Ovary (tissue), 9 donors: ENCODE data around the gene TOM1L2. TPM values are rescaled to one million over a fixed set of nuclear protein-coding genes. Genes with fewer than 3 reads are reported as not detected.

ENCODE experiments used
- DNase-seq, 5 donors: peaks; one replicate each; pipeline ENCODE4 v3.0.0-alpha.2; 2019 to 2020
- H3K27ac ChIP-seq, 2 donors: fragments of 200-600 bp; one replicate each; pipeline versions ENCODE4 v1.5.1 to v1.8.0; 2019 to 2022
- H3K27me3 ChIP-seq: fragments of 200-600 bp; one replicate; pipeline ENCODE4 v1.8.0; 2022
- H3K36me3 ChIP-seq: fragments of 200-600 bp; sonication (generic); one replicate; pipeline ENCODE4 v1.5.1; 2019
- H3K4me1 ChIP-seq: one replicate; pipeline ENCODE4 v1.8.1; 2013; ENCODE audit warnings: mild to moderate bottlenecking, moderate library complexity; ENCODE audit not compliant: insufficient read depth
- H3K4me3 ChIP-seq: fragments of 200-600 bp; sonication (generic); one replicate; pipeline ENCODE4 v1.5.1; 2017
- H3K9me3 ChIP-seq, 2 donors: fragments of 200-600 bp in 1 of 2; sonication (generic) in 1 of 2; one replicate each; pipeline versions ENCODE4 v1.5.1 to v1.8.1; 2013 to 2019; ENCODE audit warnings: mild to moderate bottlenecking in 1 of 2, moderate library complexity in 1 of 2
- EP300 ChIP-seq: sonication (generic); formaldehyde crosslinking; IDR thresholded peaks from one replicate; pipeline ENCODE4 v1.6.1; 2017; ENCODE audit warnings: antibody characterized with exemption
- POLR2A ChIP-seq: fragments of 450-650 bp; IDR thresholded peaks from one replicate; pipeline ENCODE4 v1.6.1; 2017; ENCODE audit warnings: antibody characterized with exemption, mild to moderate bottlenecking, moderate library complexity
- WGBS, 3 donors: extraction: QIAGEN DNeasy Blood & Tissue Kit in 1 of 3; methylation state at CpG; one replicate each; pipeline versions ENCODE4 v1.1.5 to v1.1.7; 2013 to 2017; 5-methylcytosine and 5-hydroxymethylcytosine counted together
- intact Hi-C, 4 donors: fragments of 100-400 bp; cut with DNase I; formaldehyde crosslinking; loops; one replicate each; pipeline versions ENCODE4 v1.11.0 to v1.15.1; 2022 to 2023
- microRNA counts: library from miRNA; unstranded; fragments of <30 nt; microRNA quantifications from one replicate; lab custom pipeline; 2016
- microRNA-seq, 3 donors: library from miRNA; unstranded; fragments of <30 nt; microRNA quantifications; one replicate each; pipeline versions ENCODE4 to v1.2.0, GENCODE V29; 2019 to 2020
- polyA plus RNA-seq, 2 donors: library from polyadenylated mRNA; stranded (reverse); fragments of 200-250 nt in 1 of 2; fragments of 350-450 nt in 1 of 2; fragmentation: Illumina TruSeq in 1 of 2; extraction: RNeasy Lipid Tissue Mini Kit (QIAGEN cat#74804) in 1 of 2; gene quantifications; one replicate each; pipeline ENCODE4 v1.2.3, GENCODE V29; 2013 to 2014
- small RNA-seq: library from RNA; depleted of rRNA; stranded (forward); fragments of <200 nt; gene quantifications from one replicate; pipeline ENCODE3, GENCODE V24; 2016
- total RNA-seq, 7 donors: library from RNA; depleted of rRNA in 2 of 7; stranded (reverse); fragments of >200 nt in 2 of 7; fragmentation: NEBNext Ultra II Directional in 3 of 7; extraction: Animal tissue kit (Norgen Biotek cat#: 25700) in 3 of 7; gene quantifications; one replicate each; pipeline versions ENCODE4 v1.1.0 to v1.2.4, GENCODE V29; 2016 to 2023
- TF ChIP-seq, protein P1 (sequence below), 3 donors: fragments of 450-650 bp in 2 of 3; fragments of 200-600 bp in 1 of 3; IDR thresholded peaks; one replicate each; pipeline versions ENCODE4 v1.5.1 to v1.8.0; 2016 to 2022; ENCODE audit warnings: antibody characterized with exemption in 3 of 3, mild to moderate bottlenecking in 1 of 3
- donor health status: DM: no; HTN: no; CAD: no; lungs with moderate emphysema.
- donor health status: DM: no; HTN: no; CAD: no.
- donor health status: Bipolar disorder and iron deficiency.
- donor health status: DM: yes; HTN: yes; CAD: no.
- donor health status: DM: no; HTN: no; CAD: no.
- donor health status: DM: yes; HTN: yes; CAD: no.

The TOM1L2 gene
- total and polyA plus RNA-seq, 9 donors: 25.6 to 62.5 (median 45.9) TPM

- Histone ChIP-seq H3K4me1 (peaks cover 10% of the 10 kb centered on the region), H3K36me3 (no peaks in the 10 kb centered on the region), H3K27me3 (no peaks in the 10 kb centered on the region), H3K27ac (no peak overlapping the region), H3K4me3 (no peak overlapping the region), H3K9me3 (no peaks in the 10 kb centered on the region)
- intact Hi-C loops: no loop called here
- no peak for TF ChIP-seq EP300
- TF ChIP-seq, protein P1, sequence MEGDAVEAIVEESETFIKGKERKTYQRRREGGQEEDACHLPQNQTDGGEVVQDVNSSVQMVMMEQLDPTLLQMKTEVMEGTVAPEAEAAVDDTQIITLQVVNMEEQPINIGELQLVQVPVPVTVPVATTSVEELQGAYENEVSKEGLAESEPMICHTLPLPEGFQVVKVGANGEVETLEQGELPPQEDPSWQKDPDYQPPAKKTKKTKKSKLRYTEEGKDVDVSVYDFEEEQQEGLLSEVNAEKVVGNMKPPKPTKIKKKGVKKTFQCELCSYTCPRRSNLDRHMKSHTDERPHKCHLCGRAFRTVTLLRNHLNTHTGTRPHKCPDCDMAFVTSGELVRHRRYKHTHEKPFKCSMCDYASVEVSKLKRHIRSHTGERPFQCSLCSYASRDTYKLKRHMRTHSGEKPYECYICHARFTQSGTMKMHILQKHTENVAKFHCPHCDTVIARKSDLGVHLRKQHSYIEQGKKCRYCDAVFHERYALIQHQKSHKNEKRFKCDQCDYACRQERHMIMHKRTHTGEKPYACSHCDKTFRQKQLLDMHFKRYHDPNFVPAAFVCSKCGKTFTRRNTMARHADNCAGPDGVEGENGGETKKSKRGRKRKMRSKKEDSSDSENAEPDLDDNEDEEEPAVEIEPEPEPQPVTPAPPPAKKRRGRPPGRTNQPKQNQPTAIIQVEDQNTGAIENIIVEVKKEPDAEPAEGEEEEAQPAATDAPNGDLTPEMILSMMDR (IDR thresholded peaks at IDR 0.05): no peak
- TF ChIP-seq POLR2A: no peak
- WGBS, 3 donors: 77 to 87% (median 81%) methylated on average over 12 of the region's 12 CpGs
- DNase-seq: no peak
Observed at GRCh38 chr17:17795296-17795695, 176.9 kb downstream of the TOM1L2 start.

DNA sequence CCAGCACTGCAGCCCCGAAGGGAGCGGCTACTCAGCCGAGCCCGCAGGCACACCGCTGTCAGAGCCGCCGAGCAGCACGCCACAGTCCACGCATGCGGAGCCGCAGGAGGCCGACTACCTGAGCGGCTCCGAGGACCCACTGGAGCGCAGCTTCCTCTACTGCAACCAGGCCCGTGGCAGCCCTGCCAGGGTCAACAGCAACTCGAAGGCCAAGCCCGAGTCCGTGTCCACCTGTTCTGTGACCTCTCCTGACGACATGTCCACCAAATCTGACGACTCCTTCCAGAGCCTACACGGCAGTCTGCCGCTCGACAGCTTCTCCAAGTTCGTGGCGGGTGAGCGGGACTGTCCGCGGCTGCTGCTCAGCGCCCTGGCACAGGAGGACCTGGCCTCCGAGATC is 177.8 kb downstream of the TOM1L2 start:
- H3K4me3 ChIP-seq: no peak overlapping the region
- intact Hi-C loops: no loop called here
- no peaks in the 10 kb centered on the region for H3K36me3 ChIP-seq
- TF ChIP-seq, protein P1 (IDR thresholded peaks at IDR 0.05): no peak
- TF ChIP-seq EP300 (no peak), POLR2A (no peak)
- WGBS, 3 donors: 93 to 94% (median 94%) methylated on average over 20 to 31 of the region's 31 CpGs
- DNase-seq: no peak
- no peak overlapping the region for H3K27ac ChIP-seq
- H3K4me1 ChIP-seq: peaks cover 10% of the 10 kb centered on the region
- H3K27me3 ChIP-seq: no peaks in the 10 kb centered on the region
- H3K9me3 ChIP-seq: no peaks in the 10 kb centered on the region

MicroRNAs within 50 kb of the gene (microRNA counts, 767-probe panel; counts per million panel counts)
- 530 counts per million, percentile 78 among the panel's probes with 10 or more counts for microRNA hsa-miR-33b-5p (lab: Ali Mortazavi, UCI)

Small RNA genes within 50 kb of the gene (microRNA-seq; reads per million reads assigned to microRNA genes)
- gene MIR33B: 11.8 to 150 (median 83.4) reads per million in 3 donors
- gene MIR6777: 0 to 0.75 (median 0) reads per million in 3 donors

Small RNA genes within 50 kb of the gene (small RNA-seq; reads per million reads assigned to genes)
- 0.15 reads per million for gene MIR33B
- gene MIR6777: not detected

Other genes starting within 250 kb of the TOM1L2 start
- gene SREBF1, start 135.4 kb downstream of the TOM1L2 start, total RNA-seq: 100 to 1,000 TPM in 3 of 7 donors, 10 to 100 TPM in 4; 30.3 to 190 (median 97.4) TPM
- 10 to 100 TPM; 24.3 to 44.3 TPM for gene SREBF1, start 135.4 kb downstream of the TOM1L2 start, polyA plus RNA-seq
- 10 to 100 TPM in 1 of 7 donors, 1 to 10 TPM in 6; 3.6 to 35.3 (median 6.0) TPM for gene DRC3, start 462 bp upstream of the TOM1L2 start, total RNA-seq
- gene DRC3, start 462 bp upstream of the TOM1L2 start, polyA plus RNA-seq: 1 to 10 TPM; 4.6 to 8.5 TPM
- 10 to 100 TPM in 5 of 7 donors, 1 to 10 TPM in 2; 5.5 to 18.6 (median 15.5) TPM for gene ATPAF2, start 66.8 kb upstream of the TOM1L2 start, total RNA-seq
- 10 to 100 TPM; 11.7 to 34.5 TPM for gene ATPAF2, start 66.8 kb upstream of the TOM1L2 start, polyA plus RNA-seq
- 10 to 100 TPM in 4 of 7 donors, 1 to 10 TPM in 3; 6.0 to 13.2 (median 11.2) TPM for gene GID4, start 67.0 kb upstream of the TOM1L2 start, total RNA-seq
- 10 to 100 TPM in 1 of 2 donors, 1 to 10 TPM in 1; 8.2 to 14.4 TPM for gene GID4, start 67.0 kb upstream of the TOM1L2 start, polyA plus RNA-seq
- 10 to 100 TPM; 24.2 to 45.9 (median 42.0) TPM for gene DRG2, start 115.5 kb upstream of the TOM1L2 start, total RNA-seq
- 10 to 100 TPM; 18.1 to 34.7 TPM for gene DRG2, start 115.5 kb upstream of the TOM1L2 start, polyA plus RNA-seq
- gene MYO15A, start 136.4 kb upstream of the TOM1L2 start, total RNA-seq: 1 to 10 TPM; 1.5 to 5.4 (median 4.7) TPM
- 1 to 10 TPM; 1.8 to 2.7 TPM for gene MYO15A, start 136.4 kb upstream of the TOM1L2 start, polyA plus RNA-seq
- 100 to 1,000 TPM in 5 of 7 donors, 10 to 100 TPM in 2; 51.5 to 137 (median 105) TPM for gene ALKBH5, start 211.4 kb upstream of the TOM1L2 start, total RNA-seq
- 10 to 100 TPM; 39.6 to 54.4 TPM for gene ALKBH5, start 211.4 kb upstream of the TOM1L2 start, polyA plus RNA-seq